ENCODE results near the gene PTPRD. TPM values are rescaled to one million over a fixed set of nuclear protein-coding genes. Genes with fewer than 3 reads are reported as not detected.

PTPRD gene
- polyA plus RNA-seq, 1 donor from 2014 or later, result not detected

- Mint-ChIP-seq H3K4me1 (no peaks in the 10 kb centered on the region), H3K4me3 (no peak overlapping the region), H3K27me3 (peaks cover 4% of the 10 kb centered on the region), H3K36me3 (no peaks in the 10 kb centered on the region), H3K27ac (no peak overlapping the region), H3K9me3 (peaks cover 0 to 2% (median 0%) of the 10 kb centered on the region in 3 donors)
Measured at GRCh38 chr9:9774471-9774870, 838.3 kb downstream of the PTPRD start.

GRCh38 chr9:9771314-9771713 is 841.5 kb downstream of the PTPRD start:
- Mint-ChIP-seq H3K36me3 (no peaks in the 10 kb centered on the region), H3K9me3 (peaks cover 0 to 5% (median 0%) of the 10 kb centered on the region in 3 donors), H3K4me1 (no peaks in the 10 kb centered on the region), H3K27me3 (no peaks in the 10 kb centered on the region), H3K4me3 (no peak overlapping the region), H3K27ac (no peak overlapping the region)

DNA sequence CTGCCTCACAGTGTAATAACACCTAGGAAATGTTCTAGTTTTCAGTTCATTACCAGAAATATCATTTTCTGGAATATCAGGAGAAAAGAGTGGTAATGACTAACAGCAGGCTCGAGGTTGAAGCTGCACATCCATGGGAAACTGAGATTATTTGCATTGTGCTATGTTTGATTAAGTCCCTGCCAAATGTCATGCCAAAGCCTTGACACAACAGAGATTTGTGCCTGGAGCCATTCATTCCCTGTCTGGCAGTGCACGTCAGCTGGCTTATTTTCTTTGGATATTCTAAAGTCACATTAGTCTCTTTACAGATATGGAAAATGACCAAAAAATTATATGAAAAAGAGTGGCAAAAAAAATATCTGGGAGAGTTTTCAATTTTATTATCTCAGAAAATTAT is 848.0 kb downstream of the PTPRD start:
- no peak overlapping the region for H3K27ac Mint-ChIP-seq

DNA sequence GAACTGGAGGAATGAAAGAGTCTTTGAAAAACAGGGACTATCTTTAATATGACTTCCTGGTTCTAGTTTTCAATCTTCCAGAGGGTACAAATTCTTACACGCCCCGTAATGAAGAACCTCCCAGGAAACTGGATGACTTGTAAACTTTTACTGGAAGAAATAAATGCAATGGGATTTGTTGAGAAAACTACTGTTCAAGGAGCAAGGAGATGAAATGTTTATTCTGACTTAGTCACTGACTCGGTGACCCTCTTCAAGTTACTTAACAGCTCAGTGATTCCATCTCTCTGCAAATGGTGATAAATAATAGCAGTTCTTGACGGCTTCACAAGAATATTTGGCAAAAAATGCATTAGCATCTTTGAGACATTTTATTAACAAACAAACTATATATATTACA is 858.6 kb downstream of the PTPRD start:
- H3K27me3 Mint-ChIP-seq, result no peaks in the 10 kb centered on the region
- no peaks in the 10 kb centered on the region for H3K36me3 Mint-ChIP-seq
- no peak overlapping the region for H3K4me3 Mint-ChIP-seq
- H3K4me1 Mint-ChIP-seq, result no peaks in the 10 kb centered on the region
- H3K27ac Mint-ChIP-seq, result no peak overlapping the region
- peaks cover 0 to 3% (median 0%) of the 10 kb centered on the region in 3 donors for H3K9me3 Mint-ChIP-seq

More for the DNA sequence above, 848.0 kb downstream of the PTPRD start:
- peaks cover 0 to 10% (median 7%) of the 10 kb centered on the region in 3 donors for H3K9me3 Mint-ChIP-seq
- no peak overlapping the region for H3K4me3 Mint-ChIP-seq
- no peaks in the 10 kb centered on the region for H3K4me1 Mint-ChIP-seq
- no peaks in the 10 kb centered on the region for H3K27me3 Mint-ChIP-seq
- no peaks in the 10 kb centered on the region for H3K36me3 Mint-ChIP-seq

GRCh38 chr9:9753266-9753665 is 859.5 kb downstream of the PTPRD start:
- Mint-ChIP-seq H3K27ac (no peak overlapping the region), H3K4me1 (no peaks in the 10 kb centered on the region), H3K9me3 (peaks cover 0 to 2% (median under 1%) of the 10 kb centered on the region in 3 donors), H3K4me3 (no peak overlapping the region), H3K36me3 (no peaks in the 10 kb centered on the region), H3K27me3 (no peaks in the 10 kb centered on the region)

DNA sequence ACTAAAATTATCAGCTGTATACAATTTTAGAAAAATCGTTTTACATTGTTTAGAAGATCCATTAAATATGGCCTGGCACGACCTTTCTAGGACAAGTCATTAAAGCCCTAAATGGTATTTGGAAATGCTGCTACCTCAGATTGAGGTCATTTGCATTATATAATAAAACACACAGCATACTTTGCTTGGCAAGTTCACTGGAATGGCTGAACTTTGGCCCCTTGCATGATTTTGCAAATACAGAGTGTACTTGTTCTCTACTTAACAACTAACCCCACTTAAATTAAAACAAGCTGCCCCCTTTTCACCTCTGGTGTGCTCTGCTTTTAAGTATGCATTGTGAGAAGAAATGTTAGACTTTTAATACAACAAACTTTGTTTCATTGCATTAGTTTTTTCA is 860.1 kb downstream of the PTPRD start:
- Mint-ChIP-seq H3K36me3 (no peaks in the 10 kb centered on the region), H3K4me1 (no peaks in the 10 kb centered on the region), H3K9me3 (peaks cover 0 to 2% (median 2%) of the 10 kb centered on the region in 3 donors), H3K27me3 (no peaks in the 10 kb centered on the region), H3K4me3 (no peak overlapping the region), H3K27ac (no peak overlapping the region)

- Mint-ChIP-seq H3K4me1 (no peaks in the 10 kb centered on the region), H3K4me3 (no peak overlapping the region), H3K36me3 (no peaks in the 10 kb centered on the region), H3K27me3 (no peaks in the 10 kb centered on the region), H3K27ac (no peak overlapping the region), H3K9me3 (peaks cover 0 to 2% (median 2%) of the 10 kb centered on the region in 3 donors)
Measured at GRCh38 chr9:9751996-9752395, 860.8 kb downstream of the PTPRD start.

DNA sequence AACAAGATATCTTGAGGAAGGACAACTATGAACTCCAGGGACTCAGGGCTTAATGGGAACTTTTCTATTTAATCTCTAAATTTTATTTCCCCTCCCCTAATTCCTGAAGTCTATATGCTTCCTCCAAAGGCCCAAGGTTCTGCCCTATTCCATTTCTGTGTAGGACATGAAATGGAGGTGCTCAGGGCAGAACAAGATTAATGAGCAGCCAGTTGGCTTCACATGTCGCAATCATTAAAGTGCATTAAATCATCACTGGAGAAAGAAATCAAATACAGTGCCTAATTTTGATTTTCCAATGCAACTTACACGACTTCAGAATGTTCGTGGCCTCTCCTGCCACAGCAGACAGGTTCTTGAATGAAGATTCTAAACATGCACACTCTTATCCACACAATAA is 862.1 kb downstream of the PTPRD start:
- no peak overlapping the region for H3K27ac Mint-ChIP-seq
- H3K4me1 Mint-ChIP-seq, result peaks cover 0 to 4% (median 1%) of the 10 kb centered on the region in 3 donors
- no peak overlapping the region for H3K4me3 Mint-ChIP-seq
- peaks cover 0 to 2% (median 2%) of the 10 kb centered on the region in 3 donors for H3K9me3 Mint-ChIP-seq
- no peaks in the 10 kb centered on the region for H3K27me3 Mint-ChIP-seq
- no peaks in the 10 kb centered on the region for H3K36me3 Mint-ChIP-seq

DNA sequence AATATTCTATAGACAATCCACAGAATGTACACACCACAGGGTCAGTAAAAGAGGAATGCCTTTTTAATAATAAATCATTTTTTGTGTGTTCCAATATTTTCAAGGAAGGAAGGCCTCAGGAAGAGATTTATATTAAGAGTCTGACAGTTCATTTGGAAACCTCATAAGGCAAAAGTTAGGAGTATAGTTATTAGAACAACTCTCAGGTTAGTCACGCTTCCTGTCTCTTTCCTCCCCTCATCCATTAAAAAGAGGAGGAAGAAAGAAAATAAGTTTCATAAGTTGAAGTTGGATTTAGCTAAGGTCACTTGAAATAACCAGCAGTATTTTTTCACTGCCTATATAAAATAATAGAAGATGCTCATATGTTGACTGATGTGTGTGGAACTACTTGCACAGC is 863.2 kb downstream of the PTPRD start:
- H3K27ac Mint-ChIP-seq, result no peak overlapping the region
- H3K27me3 Mint-ChIP-seq, result no peaks in the 10 kb centered on the region
- H3K4me3 Mint-ChIP-seq, result no peak overlapping the region
- H3K9me3 Mint-ChIP-seq, result peaks cover 0 to 2% (median 2%) of the 10 kb centered on the region in 3 donors
- peaks cover 0 to 4% (median 1%) of the 10 kb centered on the region in 3 donors for H3K4me1 Mint-ChIP-seq
- H3K36me3 Mint-ChIP-seq, result no peaks in the 10 kb centered on the region

- no peaks in the 10 kb centered on the region for H3K36me3 Mint-ChIP-seq
- H3K27me3 Mint-ChIP-seq, result no peaks in the 10 kb centered on the region
- no peak overlapping the region for H3K27ac Mint-ChIP-seq
- H3K9me3 Mint-ChIP-seq, result peaks cover 0 to 2% (median 2%) of the 10 kb centered on the region in 3 donors
- H3K4me1 Mint-ChIP-seq, result peaks cover 1 to 4% (median 2%) of the 10 kb centered on the region in 3 donors
- H3K4me3 Mint-ChIP-seq, result no peak overlapping the region
Measured at GRCh38 chr9:9747787-9748186, 865.0 kb downstream of the PTPRD start.

DNA sequence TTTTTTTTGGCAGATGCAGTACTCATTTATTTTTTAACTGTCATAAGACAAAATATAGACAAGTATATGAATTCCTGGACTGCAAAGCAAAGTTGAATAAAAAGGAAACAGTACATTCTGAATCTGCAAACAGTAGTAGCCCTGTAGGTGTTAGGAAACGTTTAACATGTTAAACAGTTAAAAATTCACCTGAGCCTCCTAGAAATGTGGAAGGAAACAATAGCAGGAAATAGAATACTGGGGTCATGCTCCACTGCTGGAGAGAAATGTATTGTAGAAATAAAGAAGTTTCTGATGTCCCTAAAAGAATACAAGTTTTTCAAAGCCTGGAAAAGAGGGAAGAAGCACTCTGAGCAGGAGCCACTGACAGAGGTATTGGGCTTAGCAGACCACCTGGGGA is 866.0 kb downstream of the PTPRD start:
- H3K27me3 Mint-ChIP-seq, result no peaks in the 10 kb centered on the region
- H3K4me3 Mint-ChIP-seq, result no peak overlapping the region
- peaks cover 2 to 4% (median 2%) of the 10 kb centered on the region in 3 donors for H3K9me3 Mint-ChIP-seq
- peaks cover 1 to 4% (median 2%) of the 10 kb centered on the region in 3 donors for H3K4me1 Mint-ChIP-seq
- no peak overlapping the region for H3K27ac Mint-ChIP-seq
- no peaks in the 10 kb centered on the region for H3K36me3 Mint-ChIP-seq

DNA sequence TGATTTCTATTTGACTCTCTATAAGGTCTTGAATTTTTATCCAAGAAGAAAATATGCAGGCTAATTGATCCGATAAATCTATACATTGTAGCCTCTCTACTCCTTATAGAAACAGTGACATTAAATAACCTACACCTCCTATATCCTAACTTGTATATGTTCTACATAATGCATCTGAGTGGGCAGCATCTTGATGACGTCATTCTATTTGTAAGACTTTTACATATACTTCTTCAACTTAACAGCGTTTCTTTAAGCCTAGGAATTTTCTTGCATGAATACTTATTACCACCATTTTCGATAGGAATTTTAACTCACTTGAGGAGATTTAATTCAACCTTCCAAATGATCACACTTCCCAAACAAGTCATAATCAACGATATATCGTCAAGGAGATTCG is 869.0 kb downstream of the PTPRD start:
- H3K4me1 Mint-ChIP-seq, result peaks cover 1 to 4% (median 2%) of the 10 kb centered on the region in 3 donors
- no peak overlapping the region for H3K27ac Mint-ChIP-seq
- peaks cover 2 to 4% (median 2%) of the 10 kb centered on the region in 3 donors for H3K9me3 Mint-ChIP-seq
- no peaks in the 10 kb centered on the region for H3K27me3 Mint-ChIP-seq
- H3K4me3 Mint-ChIP-seq, result no peak overlapping the region
- H3K36me3 Mint-ChIP-seq, result no peaks in the 10 kb centered on the region

- H3K4me3 Mint-ChIP-seq, result no peak overlapping the region
Measured at GRCh38 chr9:9730174-9730573, 882.6 kb downstream of the PTPRD start.

DNA sequence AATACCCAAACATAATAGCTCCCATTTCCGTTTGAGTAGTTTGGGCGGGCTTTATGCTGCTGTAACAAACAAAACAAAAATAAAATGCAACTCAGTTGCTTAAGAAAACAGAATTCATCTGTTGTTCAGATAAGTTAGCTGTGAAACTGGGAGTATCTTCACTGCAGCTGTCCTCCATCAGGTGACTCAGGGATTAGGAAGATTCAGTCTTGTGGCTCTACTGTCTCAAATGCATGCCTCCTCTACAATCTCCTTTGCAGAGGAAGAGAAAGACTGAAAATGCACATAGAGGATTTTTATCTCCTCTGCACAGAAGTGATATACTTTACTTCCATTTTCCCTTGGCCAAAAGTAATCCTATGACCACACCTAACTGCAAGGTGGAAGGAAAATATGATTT is 883.7 kb downstream of the PTPRD start:
- no peaks in the 10 kb centered on the region for H3K4me1 Mint-ChIP-seq
- no peak overlapping the region for H3K4me3 Mint-ChIP-seq
- H3K36me3 Mint-ChIP-seq, result no peaks in the 10 kb centered on the region
- no peaks in the 10 kb centered on the region for H3K27me3 Mint-ChIP-seq
- H3K27ac Mint-ChIP-seq, result no peak overlapping the region
- H3K9me3 Mint-ChIP-seq, result peaks cover 0 to 5% (median 0%) of the 10 kb centered on the region in 3 donors

More at GRCh38 chr9:9730174-9730573, 882.6 kb downstream of the PTPRD start:
- no peak overlapping the region for H3K27ac Mint-ChIP-seq
- no peaks in the 10 kb centered on the region for H3K4me1 Mint-ChIP-seq
- H3K36me3 Mint-ChIP-seq, result no peaks in the 10 kb centered on the region
- H3K9me3 Mint-ChIP-seq, result peaks cover 0 to 5% (median 0%) of the 10 kb centered on the region in 3 donors
- no peaks in the 10 kb centered on the region for H3K27me3 Mint-ChIP-seq

DNA sequence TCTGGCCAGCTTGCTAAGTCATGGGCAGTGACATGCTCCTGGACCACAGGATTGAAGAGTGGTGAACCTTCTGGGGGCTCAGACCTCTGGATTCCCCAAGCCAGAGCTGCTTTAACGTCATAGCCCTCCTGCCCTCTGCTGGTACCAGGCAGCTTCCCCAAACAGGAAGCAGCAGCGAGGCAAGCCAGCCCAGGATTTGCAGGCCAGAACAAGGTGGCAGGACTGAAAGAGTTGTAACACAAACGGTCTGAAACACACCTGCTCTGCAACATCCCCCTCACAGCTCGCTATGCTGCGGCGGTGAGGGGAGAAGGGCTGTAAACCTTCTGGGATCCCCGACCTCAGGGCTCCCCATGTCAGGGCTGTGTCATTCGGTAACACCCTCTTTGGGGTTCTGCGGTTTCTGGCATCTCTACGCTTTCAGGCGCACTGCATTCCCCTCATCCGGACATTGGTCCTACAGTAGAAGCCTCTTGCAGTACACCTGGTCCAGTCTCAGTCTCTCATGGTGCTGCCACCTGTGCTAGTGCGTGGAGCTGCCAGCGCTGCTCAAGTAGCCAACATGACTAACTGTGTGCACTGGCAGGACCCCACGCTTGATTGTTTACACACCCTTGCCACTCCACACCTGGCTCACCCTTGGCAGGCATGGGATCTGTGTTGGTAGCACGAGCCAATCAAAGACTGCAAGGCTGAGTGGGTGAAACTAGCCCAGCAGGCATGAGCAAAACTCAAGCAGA is 893.3 kb downstream of the PTPRD start:
- Mint-ChIP-seq H3K4me3 (no peak overlapping the region), H3K27me3 (no peaks in the 10 kb centered on the region), H3K9me3 (peaks cover 0 to 4% (median 0%) of the 10 kb centered on the region in 3 donors), H3K27ac (no peak overlapping the region), H3K36me3 (no peaks in the 10 kb centered on the region), H3K4me1 (no peaks in the 10 kb centered on the region)

DNA sequence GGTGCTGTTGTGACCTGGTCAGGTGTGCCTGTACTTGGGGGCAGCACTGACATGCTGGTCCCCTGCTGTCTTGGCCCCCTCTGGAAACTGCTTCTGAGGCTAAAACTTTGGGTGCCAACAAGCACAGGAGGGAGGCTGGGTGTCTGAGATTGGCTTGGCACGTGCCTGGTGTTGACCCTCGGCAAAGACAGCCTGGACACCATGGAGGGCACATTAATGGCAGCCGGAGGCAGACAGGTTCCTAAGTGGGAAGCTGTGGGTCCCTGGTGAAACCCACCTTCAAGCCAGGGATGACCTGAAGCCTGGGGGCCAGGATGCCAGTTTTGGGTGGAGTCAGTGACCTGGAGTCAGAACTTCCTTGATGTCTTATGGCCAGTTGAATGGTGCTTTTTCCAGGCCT is 894.1 kb downstream of the PTPRD start:
- no peaks in the 10 kb centered on the region for H3K4me1 Mint-ChIP-seq
- H3K4me3 Mint-ChIP-seq, result no peak overlapping the region
- no peak overlapping the region for H3K27ac Mint-ChIP-seq
- H3K36me3 Mint-ChIP-seq, result no peaks in the 10 kb centered on the region
- no peaks in the 10 kb centered on the region for H3K27me3 Mint-ChIP-seq
- peaks cover 0 to 4% (median 0%) of the 10 kb centered on the region in 3 donors for H3K9me3 Mint-ChIP-seq
